Psoas muscle (tissue), 8 donors: ENCODE measurements around the gene P2RX1. TPM values are rescaled to one million over a fixed set of nuclear protein-coding genes. Genes with fewer than 3 reads are reported as not detected.

Experiments
- ATAC-seq, 4 donors: fragments of 200-7000 bp; cut with Tn5 transposase; one replicate each; pipeline ENCODE4 v1.9.1; 2020; ENCODE audit warnings: moderate library complexity in 3 of 4, mild to moderate bottlenecking in 2 of 4
- DNase-seq, 2 donors: peaks; one replicate each; pipeline ENCODE4 v3.0.0-alpha.2; 2020
- H3K27ac ChIP-seq: fragments of 200-600 bp; one replicate; pipeline ENCODE4 v1.8.0; 2022
- H3K27me3 ChIP-seq, 3 donors: fragments of 200-600 bp in 1 of 3; one replicate each; pipeline versions ENCODE4 v1.6.1 to v1.8.0; 2013 to 2022; ENCODE audit warnings: low read length in 2 of 3, mild to moderate bottlenecking in 2 of 3, moderate library complexity in 1 of 3; ENCODE audit not compliant: insufficient read depth in 3 of 3
- H3K36me3 ChIP-seq, 2 donors: fragments of 200-600 bp in 1 of 2; one replicate each; pipeline versions ENCODE4 v1.6.1 to v1.8.0; 2013 to 2022; ENCODE audit warnings: low read depth in 1 of 2, mild to moderate bottlenecking in 1 of 2, moderate library complexity in 1 of 2; ENCODE audit not compliant: insufficient read depth in 1 of 2
- H3K4me1 ChIP-seq: fragments of 200-600 bp; one replicate; pipeline ENCODE4 v1.8.0; 2022
- H3K4me3 ChIP-seq: fragments of 200-600 bp; one replicate; pipeline ENCODE4 v1.8.0; 2022; ENCODE audit warnings: mild to moderate bottlenecking
- H3K9me3 ChIP-seq: fragments of 200-600 bp; one replicate; pipeline ENCODE4 v1.8.0; 2022
- CTCF ChIP-seq: fragments of 200-600 bp; IDR thresholded peaks from one replicate; pipeline ENCODE4 v1.8.0; 2022; ENCODE audit warnings: antibody characterized with exemption
- WGBS, 3 donors: extraction: QIAGEN DNeasy Blood & Tissue Kit; methylation state at CpG; one replicate each; pipeline versions ENCODE4 v1.1.6 to v1.1.7; 2013; 5-methylcytosine and 5-hydroxymethylcytosine counted together
- intact Hi-C, 2 donors: fragments of 100-400 bp; cut with DNase I; formaldehyde crosslinking; loops; one replicate each; pipeline versions ENCODE4 v1.11.0 to v1.14.2; 2022
- polyA plus RNA-seq, 3 donors: library from polyadenylated mRNA; stranded (reverse); fragments of 200-250 nt; gene quantifications; one replicate each; pipeline ENCODE4 v1.2.3, GENCODE V29; 2013
- total RNA-seq, 4 donors: library from RNA; stranded (reverse); fragmentation: NEBNext Ultra II Directional in 2 of 4; extraction: Animal tissue kit (Norgen Biotek cat#: 25700) in 2 of 4; gene quantifications; one replicate each; pipeline versions ENCODE4 v1.2.1 to v1.2.4, GENCODE V29; 2021 to 2023
- donor health status: healthy with polysubstance abuse.
- donor health status: DM: no; HTN: no; CAD: no; lungs with moderate emphysema.
- donor health status: Bipolar disorder and iron deficiency.
- donor health status: healthy.
- donor health status: DM: yes; HTN: yes; CAD: no.
- donor health status: DM: no; HTN: no; CAD: no.
- donor health status: DM: no; HTN: no; CAD: no.
- donor health status: DM: yes; HTN: yes; CAD: no.

P2RX1 gene
- total and polyA plus RNA-seq, 7 donors = 0.06 to 0.94 (median 0.18) TPM

GRCh38 chr17:3889325-3890012 is 26.8 kb downstream of the P2RX1 start:
- peaks cover 0 to 9% of the 10 kb centered on the region in 2 donors for H3K36me3 ChIP-seq
- H3K4me1 ChIP-seq = peaks cover 24% of the 10 kb centered on the region
- intact Hi-C loops = no loop called here
- no peak overlapping the region for H3K4me3 ChIP-seq
- TF ChIP-seq CTCF = no peak
- no peak for DNase-seq
- ATAC-seq = no peak
- WGBS, 3 donors = 71 to 85% (median 78%) methylated on average over 17 of the region's 17 CpGs
- peak overlapping the region; percentile 77 for H3K27ac ChIP-seq
- H3K27me3 ChIP-seq = no peaks in the 10 kb centered on the region
- H3K9me3 ChIP-seq = no peaks in the 10 kb centered on the region

GRCh38 chr17:3888343-3889171 is 27.7 kb downstream of the P2RX1 start:
- intact Hi-C loops = no loop called here
- Histone ChIP-seq H3K27me3 (no peaks in the 10 kb centered on the region), H3K4me1 (peaks cover 15% of the 10 kb centered on the region), H3K9me3 (no peaks in the 10 kb centered on the region), H3K36me3 (peaks cover 0 to 11% of the 10 kb centered on the region in 2 donors), H3K4me3 (peak overlapping the region; percentile 19), H3K27ac (peak overlapping the region; percentile 77)
- TF ChIP-seq CTCF = no peak
- peak; percentile 87 to 90 for DNase-seq
- 35 to 42% (median 39%) methylated on average over 47 to 50 of the region's 50 CpGs for WGBS, 3 donors
- ATAC-seq = peak; percentile 15 to 68 (median 50)

DNA sequence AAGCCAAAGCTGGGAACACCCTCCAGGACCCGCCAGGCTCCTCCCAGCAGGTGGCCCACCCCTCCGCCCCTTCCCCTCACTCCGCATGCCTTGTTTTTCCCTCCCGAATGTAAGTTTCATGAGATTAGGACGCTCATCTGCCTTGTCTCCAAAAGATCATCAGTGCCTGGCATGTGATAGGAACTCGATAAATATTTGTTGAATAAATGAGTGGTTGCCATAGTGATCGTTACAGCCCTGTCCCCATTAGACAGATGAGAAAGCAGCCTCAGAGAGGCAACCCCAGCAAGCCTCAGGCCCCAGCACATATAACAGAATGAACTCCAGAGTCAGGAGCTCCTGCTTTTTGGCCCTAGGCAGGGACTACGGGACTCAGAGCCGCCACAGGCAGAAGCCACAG is 28.5 kb downstream of the P2RX1 start:
- no peak overlapping the region for H3K4me3 ChIP-seq
- H3K27ac ChIP-seq = peak overlapping the region; percentile 77
- no peak for ATAC-seq
- no peaks in the 10 kb centered on the region for H3K9me3 ChIP-seq
- no peaks in the 10 kb centered on the region for H3K27me3 ChIP-seq
- H3K4me1 ChIP-seq = peaks cover 12% of the 10 kb centered on the region
- intact Hi-C loops = no loop called here
- 65 to 81% (median 70%) methylated on average over 9 of the region's 9 CpGs for WGBS, 3 donors
- H3K36me3 ChIP-seq = peaks cover 0 to 11% of the 10 kb centered on the region in 2 donors
- no peak for TF ChIP-seq CTCF
- DNase-seq = no peak

- intact Hi-C loops = no loop called here
- TF ChIP-seq CTCF = no peak
- no peak for DNase-seq
- 71 to 88% (median 82%) methylated on average over 2 of the region's 2 CpGs for WGBS, 3 donors
- Histone ChIP-seq H3K27ac (no peak overlapping the region), H3K4me3 (no peak overlapping the region), H3K4me1 (peaks cover 12% of the 10 kb centered on the region), H3K36me3 (peaks cover 0 to 11% of the 10 kb centered on the region in 2 donors), H3K9me3 (no peaks in the 10 kb centered on the region), H3K27me3 (no peaks in the 10 kb centered on the region)
- no peak for ATAC-seq
These were observed 28.9 kb downstream of the P2RX1 start for GRCh38 chr17:3887394-3887793.
